ENCODE measurements around the gene UBTD1. TPM values are rescaled to one million over a fixed set of nuclear protein-coding genes. Genes with fewer than 3 reads are reported as not detected.

Gene UBTD1
- total and polyA plus RNA-seq, 12 donors: 1.4 to 24.2 (median 13.4) TPM

DNA sequence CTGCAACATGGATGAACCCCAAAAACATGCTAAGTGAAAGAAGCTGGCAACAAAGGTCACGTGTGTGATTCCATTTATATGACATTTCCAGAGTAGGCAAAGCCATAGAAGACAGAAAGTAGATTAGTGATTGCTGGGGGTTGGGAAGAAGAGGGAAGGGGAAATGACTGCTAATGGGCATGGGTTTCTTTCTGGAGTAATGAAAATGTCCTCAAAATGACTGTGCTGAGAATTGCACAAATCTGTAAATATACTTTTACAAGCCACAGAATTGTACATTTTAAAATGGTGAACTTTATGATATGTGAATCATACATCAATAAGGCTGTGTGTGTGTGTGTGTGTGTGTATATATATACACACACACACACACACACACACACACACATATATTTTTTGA lies 16.3 kb upstream of the UBTD1 start:
- Histone ChIP-seq H3K27ac (no peak overlapping the region), H3K27me3 (no peaks in the 10 kb centered on the region), H3K9me3 (replicated peaks in 1 of 3) (no peaks in the 10 kb centered on the region), H3K4me3 (no peak overlapping the region), H3K4me1 (replicated peaks in 1 of 2) (peaks cover 0 to 8% of the 10 kb centered on the region in 2 donors), H3K36me3 (replicated peaks in 1 of 2) (peaks cover 0 to 48% of the 10 kb centered on the region in 2 donors)
- DNase-seq: no peak
- 92 to 100% (median 95%) methylated on average over 1 of the region's 1 CpG for WGBS, 4 donors
- TF ChIP-seq POLR2A (IDR thresholded peaks at IDR 0.05): no peak
- TF ChIP-seq, protein P1, sequence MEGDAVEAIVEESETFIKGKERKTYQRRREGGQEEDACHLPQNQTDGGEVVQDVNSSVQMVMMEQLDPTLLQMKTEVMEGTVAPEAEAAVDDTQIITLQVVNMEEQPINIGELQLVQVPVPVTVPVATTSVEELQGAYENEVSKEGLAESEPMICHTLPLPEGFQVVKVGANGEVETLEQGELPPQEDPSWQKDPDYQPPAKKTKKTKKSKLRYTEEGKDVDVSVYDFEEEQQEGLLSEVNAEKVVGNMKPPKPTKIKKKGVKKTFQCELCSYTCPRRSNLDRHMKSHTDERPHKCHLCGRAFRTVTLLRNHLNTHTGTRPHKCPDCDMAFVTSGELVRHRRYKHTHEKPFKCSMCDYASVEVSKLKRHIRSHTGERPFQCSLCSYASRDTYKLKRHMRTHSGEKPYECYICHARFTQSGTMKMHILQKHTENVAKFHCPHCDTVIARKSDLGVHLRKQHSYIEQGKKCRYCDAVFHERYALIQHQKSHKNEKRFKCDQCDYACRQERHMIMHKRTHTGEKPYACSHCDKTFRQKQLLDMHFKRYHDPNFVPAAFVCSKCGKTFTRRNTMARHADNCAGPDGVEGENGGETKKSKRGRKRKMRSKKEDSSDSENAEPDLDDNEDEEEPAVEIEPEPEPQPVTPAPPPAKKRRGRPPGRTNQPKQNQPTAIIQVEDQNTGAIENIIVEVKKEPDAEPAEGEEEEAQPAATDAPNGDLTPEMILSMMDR (IDR thresholded peaks at IDR 0.05): no peak
- intact Hi-C loops (cut with DNase I): no loop called here

DNA sequence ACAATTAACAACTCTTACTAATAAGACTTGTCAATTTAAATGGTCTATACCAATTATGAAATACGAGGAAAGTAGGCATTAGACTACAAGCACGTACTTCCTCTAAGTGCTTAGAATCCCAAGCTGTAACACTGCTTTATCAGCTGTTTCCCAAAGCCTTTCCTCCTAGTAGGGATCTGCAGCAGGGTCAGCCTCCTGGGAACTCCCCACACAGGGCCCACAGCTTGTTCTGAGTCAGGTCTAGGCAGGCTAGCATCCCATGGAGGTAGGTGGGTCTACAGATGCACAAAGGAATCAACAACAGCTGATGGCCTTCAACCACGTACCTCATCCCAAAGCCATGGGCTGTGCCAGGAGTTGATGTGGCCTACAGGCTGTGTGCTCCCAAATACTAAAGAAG lies 15.2 kb upstream of the UBTD1 start:
- Histone ChIP-seq H3K4me3 (no peak overlapping the region), H3K27me3 (no peaks in the 10 kb centered on the region), H3K27ac (no peak overlapping the region), H3K4me1 (replicated peaks in 1 of 2) (peaks cover 0 to 8% of the 10 kb centered on the region in 2 donors), H3K36me3 (replicated peaks in 1 of 2) (peaks cover 0 to 37% of the 10 kb centered on the region in 2 donors), H3K9me3 (replicated peaks in 1 of 3) (no peaks in the 10 kb centered on the region)
- intact Hi-C loops (cut with DNase I): no loop called here
- TF ChIP-seq, protein P1 (IDR thresholded peaks at IDR 0.05): no peak
- no peak for TF ChIP-seq POLR2A (IDR thresholded peaks at IDR 0.05)
- no peak for DNase-seq
- WGBS, 4 donors: 57 to 68% (median 60%) methylated on average over 2 to 3 of the region's 3 CpGs

DNA sequence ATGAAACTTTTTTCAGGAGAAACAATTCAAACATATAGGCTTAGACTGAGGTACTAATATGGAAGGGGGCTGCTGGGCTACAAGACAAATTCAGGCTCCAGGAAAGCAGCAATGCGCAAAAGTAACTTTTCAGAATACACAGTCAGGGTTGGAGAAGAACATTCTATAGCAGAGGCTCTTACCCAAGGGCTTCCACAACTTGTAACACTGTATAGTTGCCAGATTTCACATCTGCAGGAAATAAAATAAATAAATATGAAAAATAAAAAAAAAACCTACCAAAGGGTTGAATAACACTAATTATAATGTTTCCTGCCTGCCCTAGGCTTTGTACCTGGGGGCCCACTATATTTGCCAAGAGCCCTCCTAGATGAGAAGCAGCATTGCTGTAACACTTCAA lies 14.8 kb upstream of the UBTD1 start:
- no peaks in the 10 kb centered on the region for H3K27me3 ChIP-seq
- no peak overlapping the region for H3K4me3 ChIP-seq
- peaks cover 0 to 34% of the 10 kb centered on the region in 2 donors for H3K36me3 ChIP-seq (replicated peaks in 1 of 2)
- no peak overlapping the region for H3K27ac ChIP-seq
- no peaks in the 10 kb centered on the region for H3K9me3 ChIP-seq (replicated peaks in 1 of 3)
- TF ChIP-seq, protein P1 (IDR thresholded peaks at IDR 0.05): no peak
- TF ChIP-seq POLR2A (IDR thresholded peaks at IDR 0.05): no peak
- no peak for DNase-seq
- WGBS, 4 donors: 96 to 100% (median 96%) methylated on average over 1 of the region's 1 CpG
- intact Hi-C loops (cut with DNase I): no loop called here
- peaks cover 0 to 8% of the 10 kb centered on the region in 2 donors for H3K4me1 ChIP-seq (replicated peaks in 1 of 2)

DNA sequence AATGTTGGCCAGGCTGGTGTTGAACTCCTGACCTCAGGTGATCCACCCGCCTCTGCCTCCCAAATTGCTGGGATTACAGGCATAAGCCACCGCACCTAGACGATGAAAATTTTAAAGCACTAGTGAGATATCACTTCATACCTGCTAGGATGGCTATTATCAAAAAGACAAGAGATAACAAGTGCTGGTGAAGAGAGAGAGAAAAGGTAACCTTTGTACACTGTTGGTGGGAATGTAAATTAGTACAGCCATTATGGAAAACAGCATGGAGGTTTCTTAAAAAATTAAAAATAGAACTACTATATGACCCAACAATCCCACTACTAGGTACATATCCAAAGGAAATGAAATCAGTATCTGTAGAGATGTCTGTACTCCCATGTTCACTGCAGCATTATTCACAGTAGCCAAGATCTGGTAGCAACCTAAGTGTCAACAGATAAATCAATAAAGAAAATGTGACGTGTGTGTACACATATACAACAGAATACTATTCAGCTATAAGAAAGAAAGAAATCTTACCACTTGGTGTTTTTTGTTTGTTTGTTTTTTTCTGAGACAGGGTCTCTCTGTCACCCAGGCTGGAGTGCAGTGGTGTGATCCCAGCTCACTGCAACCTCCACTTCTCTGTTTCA lies 13.0 kb upstream of the UBTD1 start:
- 85 to 96% (median 91%) methylated on average over 4 of the region's 4 CpGs for WGBS, 4 donors
- DNase-seq: no peak
- no peak overlapping the region for H3K27ac ChIP-seq
- TF ChIP-seq, protein P1 (IDR thresholded peaks at IDR 0.05): no peak
- TF ChIP-seq POLR2A (IDR thresholded peaks at IDR 0.05): no peak
- peaks cover 5 to 22% of the 10 kb centered on the region in 2 donors for H3K4me1 ChIP-seq (replicated peaks in 1 of 2)
- H3K36me3 ChIP-seq (replicated peaks in 1 of 2): peaks cover 0 to 16% of the 10 kb centered on the region in 2 donors
- no peaks in the 10 kb centered on the region for H3K9me3 ChIP-seq (replicated peaks in 1 of 3)
- intact Hi-C loops (cut with DNase I): no loop called here
- no peaks in the 10 kb centered on the region for H3K27me3 ChIP-seq
- no peak overlapping the region for H3K4me3 ChIP-seq
